ENCODE data around the gene SSBP3.

The SSBP3 gene

GRCh38 chr1:54300401-54300800, 105.8 kb downstream of the SSBP3 start:
- no peak overlapping the region for H3K27ac Mint-ChIP-seq
- H3K36me3 Mint-ChIP-seq = peaks cover 2% of the 10 kb centered on the region
- no peaks in the 10 kb centered on the region for H3K27me3 Mint-ChIP-seq
- H3K9me3 Mint-ChIP-seq (ENCODE audit: low read depth) = no peaks in the 10 kb centered on the region
- H3K4me3 Mint-ChIP-seq = no peak overlapping the region
- peaks cover 88% of the 10 kb centered on the region for H3K4me1 Mint-ChIP-seq (ENCODE audit: low read depth)

- Mint-ChIP-seq H3K4me3 (peak overlapping the region; percentile 8), H3K4me1 (ENCODE audit: low read depth) (peaks cover 89% of the 10 kb centered on the region), H3K27me3 (no peaks in the 10 kb centered on the region), H3K27ac (peak overlapping the region; percentile 61), H3K9me3 (ENCODE audit: low read depth) (no peaks in the 10 kb centered on the region), H3K36me3 (peaks cover 4% of the 10 kb centered on the region)
Observed at GRCh38 chr1:54299037-54299436, 107.2 kb downstream of the SSBP3 start.

GRCh38 chr1:54298284-54299033, 107.7 kb downstream of the SSBP3 start:
- Mint-ChIP-seq H3K9me3 (ENCODE audit: low read depth) (no peaks in the 10 kb centered on the region), H3K4me3 (peak overlapping the region; percentile 8), H3K27me3 (no peaks in the 10 kb centered on the region), H3K36me3 (peaks cover 2% of the 10 kb centered on the region), H3K27ac (peak overlapping the region; percentile 61), H3K4me1 (ENCODE audit: low read depth) (peaks cover 85% of the 10 kb centered on the region)

- H3K4me1 Mint-ChIP-seq (ENCODE audit: low read depth) = peaks cover 82% of the 10 kb centered on the region
- no peaks in the 10 kb centered on the region for H3K27me3 Mint-ChIP-seq
- H3K27ac Mint-ChIP-seq = peak overlapping the region; percentile 61
- no peak overlapping the region for H3K4me3 Mint-ChIP-seq
- H3K36me3 Mint-ChIP-seq = peaks cover 2% of the 10 kb centered on the region
- H3K9me3 Mint-ChIP-seq (ENCODE audit: low read depth) = no peaks in the 10 kb centered on the region
Observed at GRCh38 chr1:54297596-54298283, 108.5 kb downstream of the SSBP3 start.

- Mint-ChIP-seq H3K4me1 (ENCODE audit: low read depth) (peaks cover 84% of the 10 kb centered on the region), H3K4me3 (peak overlapping the region; percentile 38), H3K27ac (no peak overlapping the region), H3K27me3 (no peaks in the 10 kb centered on the region), H3K9me3 (ENCODE audit: low read depth) (no peaks in the 10 kb centered on the region), H3K36me3 (peaks cover 2% of the 10 kb centered on the region)
Observed at GRCh38 chr1:54296666-54297065, 109.5 kb downstream of the SSBP3 start.

- no peak overlapping the region for H3K27ac Mint-ChIP-seq
- H3K4me3 Mint-ChIP-seq = no peak overlapping the region
- peaks cover 2% of the 10 kb centered on the region for H3K36me3 Mint-ChIP-seq
- H3K9me3 Mint-ChIP-seq (ENCODE audit: low read depth) = no peaks in the 10 kb centered on the region
- peaks cover 87% of the 10 kb centered on the region for H3K4me1 Mint-ChIP-seq (ENCODE audit: low read depth)
- no peaks in the 10 kb centered on the region for H3K27me3 Mint-ChIP-seq
Observed at GRCh38 chr1:54294887-54295286, 111.3 kb downstream of the SSBP3 start.

GRCh38 chr1:54292002-54292911, 113.9 kb downstream of the SSBP3 start:
- peaks cover 82% of the 10 kb centered on the region for H3K4me1 Mint-ChIP-seq (ENCODE audit: low read depth)
- peaks cover 2% of the 10 kb centered on the region for H3K36me3 Mint-ChIP-seq
- H3K4me3 Mint-ChIP-seq = no peak overlapping the region
- no peaks in the 10 kb centered on the region for H3K27me3 Mint-ChIP-seq
- H3K9me3 Mint-ChIP-seq (ENCODE audit: low read depth) = no peaks in the 10 kb centered on the region
- peak overlapping the region; percentile 22 for H3K27ac Mint-ChIP-seq

- H3K27me3 Mint-ChIP-seq = no peaks in the 10 kb centered on the region
- H3K27ac Mint-ChIP-seq = peak overlapping the region; percentile 64
- H3K9me3 Mint-ChIP-seq (ENCODE audit: low read depth) = no peaks in the 10 kb centered on the region
- no peak overlapping the region for H3K4me3 Mint-ChIP-seq
- H3K4me1 Mint-ChIP-seq (ENCODE audit: low read depth) = peaks cover 84% of the 10 kb centered on the region
- peaks cover 2% of the 10 kb centered on the region for H3K36me3 Mint-ChIP-seq
Observed at GRCh38 chr1:54291276-54292001, 114.8 kb downstream of the SSBP3 start.

GRCh38 chr1:54290506-54291184, 115.5 kb downstream of the SSBP3 start:
- Mint-ChIP-seq H3K36me3 (peaks cover 2% of the 10 kb centered on the region), H3K9me3 (ENCODE audit: low read depth) (no peaks in the 10 kb centered on the region), H3K27ac (peak overlapping the region; percentile 75), H3K27me3 (no peaks in the 10 kb centered on the region), H3K4me1 (ENCODE audit: low read depth) (peaks cover 85% of the 10 kb centered on the region), H3K4me3 (no peak overlapping the region)

GRCh38 chr1:54289712-54290233, 116.4 kb downstream of the SSBP3 start:
- no peak overlapping the region for H3K4me3 Mint-ChIP-seq
- no peaks in the 10 kb centered on the region for H3K9me3 Mint-ChIP-seq (ENCODE audit: low read depth)
- peaks cover 85% of the 10 kb centered on the region for H3K4me1 Mint-ChIP-seq (ENCODE audit: low read depth)
- peak overlapping the region; percentile 88 for H3K27ac Mint-ChIP-seq
- no peaks in the 10 kb centered on the region for H3K27me3 Mint-ChIP-seq
- peaks cover 2% of the 10 kb centered on the region for H3K36me3 Mint-ChIP-seq

GRCh38 chr1:54287801-54288211, 118.4 kb downstream of the SSBP3 start:
- H3K27ac Mint-ChIP-seq = peak overlapping the region; percentile 96
- peak overlapping the region; percentile 76 for H3K4me3 Mint-ChIP-seq
- no peaks in the 10 kb centered on the region for H3K9me3 Mint-ChIP-seq (ENCODE audit: low read depth)

GRCh38 chr1:54287176-54287650, 119.0 kb downstream of the SSBP3 start:
- H3K4me1 Mint-ChIP-seq (ENCODE audit: low read depth) = peaks cover 92% of the 10 kb centered on the region

More at GRCh38 chr1:54287801-54288211, 118.4 kb downstream of the SSBP3 start:
- Mint-ChIP-seq H3K36me3 (no peaks in the 10 kb centered on the region), H3K4me1 (ENCODE audit: low read depth) (peaks cover 91% of the 10 kb centered on the region), H3K27me3 (no peaks in the 10 kb centered on the region)

GRCh38 chr1:54285815-54286345, 120.3 kb downstream of the SSBP3 start:
- Mint-ChIP-seq H3K36me3 (no peaks in the 10 kb centered on the region), H3K4me3 (peak overlapping the region; percentile 66), H3K9me3 (ENCODE audit: low read depth) (no peaks in the 10 kb centered on the region), H3K4me1 (ENCODE audit: low read depth) (peaks cover 86% of the 10 kb centered on the region), H3K27ac (peak overlapping the region; percentile 96), H3K27me3 (no peaks in the 10 kb centered on the region)

More at GRCh38 chr1:54287176-54287650, 119.0 kb downstream of the SSBP3 start:
- no peaks in the 10 kb centered on the region for H3K36me3 Mint-ChIP-seq
- no peaks in the 10 kb centered on the region for H3K27me3 Mint-ChIP-seq
- peak overlapping the region; percentile 76 for H3K4me3 Mint-ChIP-seq
- H3K9me3 Mint-ChIP-seq (ENCODE audit: low read depth) = no peaks in the 10 kb centered on the region
- H3K27ac Mint-ChIP-seq = peak overlapping the region; percentile 96

Measured in activated naive CD8-positive, alpha-beta T cell (primary cell).